Limb (tissue), 2 donors: Measurements from ENCODE around the gene SLC41A1.

Experiments
- DNase-seq, 2 donors: peaks; one replicate each; pipeline ENCODE4 v3.0.0-alpha.2; 2016; ENCODE audit errors: extremely low spot score in 2 of 2

Gene SLC41A1

DNA sequence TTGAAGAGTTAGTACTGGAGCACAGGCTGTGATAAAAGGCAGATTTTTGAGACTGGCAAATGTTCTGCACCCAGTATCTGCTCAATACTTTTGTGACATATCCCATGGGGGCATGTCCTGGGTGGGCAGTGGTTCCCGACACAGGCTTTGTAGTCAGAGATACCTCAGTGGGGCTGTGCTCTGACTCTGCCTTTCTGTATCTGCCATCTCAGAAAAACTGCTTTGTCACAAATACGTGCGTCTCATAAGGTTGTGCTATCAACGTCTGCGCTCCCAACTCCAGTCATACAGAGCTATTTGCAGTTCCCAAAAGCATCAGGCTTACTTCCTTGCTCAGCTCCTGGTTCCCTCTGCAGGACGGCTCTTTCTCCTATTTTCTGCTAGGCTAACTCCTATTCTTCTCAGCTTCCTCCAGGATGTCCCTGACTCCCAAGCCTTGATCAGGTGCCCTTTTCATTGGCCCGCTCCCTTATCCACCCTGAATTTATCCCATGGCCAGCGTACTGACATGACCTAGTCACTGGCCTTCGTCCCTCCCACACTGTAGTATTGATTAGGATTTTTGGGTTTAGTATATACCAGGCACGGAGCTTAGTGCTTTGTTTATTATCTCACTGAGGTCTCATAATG is 25.6 kb downstream of the SLC41A1 start:
- no peak for DNase-seq

DNA sequence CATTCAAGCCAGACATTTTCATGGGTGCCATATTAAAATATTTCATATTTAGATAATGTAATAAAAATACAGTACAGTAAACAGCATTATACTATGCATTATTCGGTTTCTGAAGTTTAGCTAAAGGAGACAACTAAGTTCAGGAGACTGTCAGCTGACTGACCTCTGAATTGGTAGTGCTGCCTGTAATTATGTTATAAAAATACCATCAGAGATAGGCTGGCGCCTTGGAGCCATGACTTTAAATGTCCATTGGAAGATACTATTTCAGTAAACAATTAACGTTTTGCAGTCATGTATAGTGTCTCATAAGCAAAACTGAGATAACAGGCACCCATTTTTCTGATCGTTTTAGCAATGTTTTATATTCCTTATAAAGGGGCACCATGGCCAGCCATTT is 26.4 kb downstream of the SLC41A1 start:
- DNase-seq = no peak

DNA sequence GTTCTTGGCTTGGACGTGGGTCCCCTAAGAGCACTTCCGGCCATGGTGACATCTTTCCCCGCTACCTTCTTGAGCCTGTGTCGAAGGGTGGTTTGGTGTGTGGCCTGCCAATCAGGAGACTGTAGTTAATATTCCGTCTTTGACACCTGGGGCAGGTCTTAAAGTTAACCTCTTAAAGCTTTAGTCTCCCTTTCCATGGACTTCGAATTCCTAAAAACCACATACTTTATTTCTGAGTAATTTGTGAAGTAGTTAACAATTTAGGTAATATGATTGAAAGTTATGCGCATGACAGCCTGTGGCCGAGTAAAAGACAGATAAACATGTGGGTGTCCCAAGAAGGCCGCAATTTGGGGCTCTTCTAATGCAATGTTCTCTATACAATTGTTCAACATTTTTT is 27.6 kb downstream of the SLC41A1 start:
- no peak for DNase-seq

DNA sequence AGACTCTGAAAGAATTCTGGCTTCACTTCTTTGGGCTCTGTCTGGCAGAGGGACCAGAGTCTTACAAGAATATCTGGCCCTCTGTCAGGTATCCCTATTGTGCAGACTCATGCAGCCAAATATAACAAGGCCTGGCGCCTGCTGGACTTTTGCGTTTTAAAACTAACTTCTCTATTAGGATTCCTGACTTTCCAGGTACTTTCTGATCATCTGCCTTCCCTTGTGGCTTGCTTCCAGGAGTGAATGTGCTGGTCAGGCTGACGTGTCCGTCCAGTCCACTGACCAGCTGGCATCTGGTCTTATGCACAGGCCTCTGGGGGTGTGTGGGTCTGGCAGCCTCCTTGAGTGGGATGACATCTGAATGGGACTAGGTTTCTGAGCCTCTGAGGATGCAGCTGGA is 29.1 kb downstream of the SLC41A1 start:
- no peak for DNase-seq

DNA sequence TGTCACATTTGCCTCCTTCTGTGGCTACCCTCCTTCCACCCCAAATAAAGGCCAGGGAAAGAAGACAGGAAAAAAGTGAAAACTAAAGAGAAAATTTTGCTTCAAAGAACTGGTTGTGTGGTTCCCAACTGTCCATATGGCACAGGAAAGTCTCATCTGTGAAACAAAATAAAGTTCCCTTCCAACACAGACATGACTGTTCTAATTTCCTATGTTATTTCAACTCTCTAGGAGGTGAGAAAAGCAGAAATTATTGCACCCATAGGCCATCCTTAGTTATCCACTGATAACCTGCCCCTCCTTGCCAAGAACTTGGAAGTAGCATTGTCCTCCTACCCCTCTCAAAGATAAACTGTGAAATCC is 29.6 kb downstream of the SLC41A1 start:
- no peak for DNase-seq

DNA sequence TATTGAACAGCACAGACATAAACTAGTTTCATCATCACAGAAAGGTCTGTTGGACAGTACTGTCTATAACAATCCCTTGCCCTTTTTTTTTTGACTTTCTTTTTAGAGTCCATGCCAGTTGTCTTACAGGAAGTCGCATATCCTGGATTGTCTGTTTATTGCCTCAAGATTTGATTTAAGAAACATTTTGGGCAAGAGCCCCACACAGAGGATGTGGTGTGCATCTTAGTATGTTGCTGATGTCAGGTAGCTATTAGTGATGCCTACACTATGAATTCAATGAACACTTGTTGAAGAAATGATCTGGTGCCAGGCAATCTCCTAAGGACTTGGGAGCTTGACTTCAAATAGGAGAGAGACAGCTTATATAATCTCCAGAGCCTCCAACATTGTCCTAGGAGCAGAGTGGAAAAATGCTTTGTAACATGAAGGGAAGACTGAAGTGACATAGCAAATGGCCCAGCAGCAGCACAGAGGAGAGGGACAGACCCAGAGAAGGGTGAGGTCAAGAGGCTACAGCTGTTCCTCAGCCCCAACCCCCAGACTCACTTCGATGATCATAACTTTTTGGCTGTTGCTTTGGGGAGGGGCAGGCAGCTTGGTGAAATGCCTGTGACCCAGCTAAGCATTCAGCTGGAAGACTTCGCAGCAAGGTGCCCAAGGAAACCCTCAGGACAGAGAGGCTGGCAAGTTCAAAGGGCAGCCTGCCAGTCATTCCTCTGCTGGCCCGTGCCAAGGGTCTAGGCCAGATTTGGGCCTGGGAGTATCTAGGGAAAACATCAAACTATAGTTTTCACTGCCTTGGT is 30.2 kb downstream of the SLC41A1 start:
- no peak for DNase-seq

DNA sequence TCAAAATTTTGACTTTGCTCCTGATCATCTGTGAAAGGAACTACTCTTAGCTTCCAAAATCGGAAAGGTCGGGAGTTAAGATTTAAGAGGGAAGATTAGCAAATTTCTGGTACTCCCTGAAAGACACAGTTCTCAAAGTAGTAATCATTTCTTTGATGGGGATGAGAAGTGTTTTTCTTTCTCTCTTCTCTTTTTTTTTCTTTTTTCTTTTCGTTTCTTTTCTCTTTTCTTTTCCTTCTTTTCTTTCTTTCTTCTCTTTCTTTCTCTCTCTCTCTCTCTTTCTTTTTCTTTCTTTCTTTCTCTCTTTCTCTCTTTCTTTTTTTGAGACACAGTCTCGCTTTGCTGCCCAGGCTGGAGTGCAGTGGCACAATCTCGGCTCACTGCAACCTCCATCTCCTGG is 32.7 kb downstream of the SLC41A1 start:
- no peak for DNase-seq

DNA sequence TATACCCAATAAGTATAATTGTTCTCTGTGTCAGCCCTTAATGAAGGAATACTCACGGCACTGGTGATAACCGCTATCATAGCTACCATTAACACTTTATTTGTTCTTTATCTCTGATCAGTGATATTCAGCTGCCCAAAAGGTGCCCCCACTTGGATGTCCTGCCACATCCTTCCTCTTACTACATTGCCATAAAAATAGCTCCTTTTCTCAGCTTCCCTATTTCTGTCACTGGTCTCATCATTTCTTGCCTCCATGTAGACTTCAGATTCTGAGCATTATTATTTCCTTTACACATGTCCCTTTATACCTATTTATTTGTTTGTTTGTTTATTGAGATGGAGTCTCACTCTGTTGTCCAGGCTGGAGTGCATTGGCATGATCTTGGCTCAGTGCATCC is 35.0 kb downstream of the SLC41A1 start:
- no peak for DNase-seq

DNA sequence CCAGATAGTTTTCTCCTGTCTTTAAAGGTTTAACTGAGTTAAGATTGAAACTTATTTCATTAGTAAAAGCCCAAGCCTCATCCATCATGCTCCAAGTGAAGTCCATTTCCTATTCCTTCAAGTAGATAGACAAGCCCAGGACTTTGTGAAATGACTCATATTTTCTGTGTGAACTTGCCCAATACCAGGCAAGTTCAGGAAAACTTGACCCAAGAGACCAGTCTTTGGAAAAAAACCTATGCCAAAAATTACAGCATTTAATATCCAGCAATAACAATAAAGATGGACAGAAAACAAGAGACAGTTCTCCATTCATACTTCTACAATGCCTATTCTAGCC is 37.3 kb downstream of the SLC41A1 start:
- no peak for DNase-seq

DNA sequence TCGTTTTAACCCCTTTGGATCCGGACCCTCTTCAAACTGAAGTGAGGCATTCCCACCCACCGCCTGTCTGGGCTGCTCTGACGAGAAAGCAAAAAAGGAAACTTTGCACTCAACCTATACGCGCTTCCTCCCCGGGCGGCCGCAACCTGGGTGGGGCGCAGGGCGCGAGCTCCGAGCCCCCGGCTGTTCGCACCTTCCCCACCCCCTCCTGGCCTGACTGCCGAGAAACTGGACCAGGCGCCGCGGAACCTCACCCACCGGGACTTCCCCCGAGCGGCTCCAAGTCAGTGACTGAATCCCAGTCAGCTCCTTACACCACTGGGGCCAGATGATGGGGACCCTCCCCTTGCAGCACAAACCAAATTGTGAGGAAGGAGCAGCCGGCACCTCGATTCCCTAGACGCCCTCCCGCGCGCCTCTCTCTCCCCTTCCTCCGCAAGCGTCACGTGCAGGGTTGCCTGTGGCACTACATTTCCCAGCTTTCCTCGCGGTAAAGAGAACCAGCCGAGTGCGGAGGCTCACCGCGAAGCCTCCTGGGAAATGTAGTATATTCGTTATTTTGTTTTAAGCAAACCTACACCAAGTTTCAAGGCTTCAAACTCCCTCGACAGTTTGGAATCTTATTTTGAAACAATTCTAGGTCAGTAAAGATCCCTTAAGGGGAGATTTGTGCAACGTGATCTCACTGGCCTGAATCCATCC is 37.8 kb downstream of the SLC41A1 start, which contains the start of gene RAB29:
TSS of gene RAB29 (minus strand) at position 468 of the 702 bp plus-strand sequence. CDS start 526 bp downstream, outside the sequence.
- peak; percentile 79 to 84 for DNase-seq

DNA sequence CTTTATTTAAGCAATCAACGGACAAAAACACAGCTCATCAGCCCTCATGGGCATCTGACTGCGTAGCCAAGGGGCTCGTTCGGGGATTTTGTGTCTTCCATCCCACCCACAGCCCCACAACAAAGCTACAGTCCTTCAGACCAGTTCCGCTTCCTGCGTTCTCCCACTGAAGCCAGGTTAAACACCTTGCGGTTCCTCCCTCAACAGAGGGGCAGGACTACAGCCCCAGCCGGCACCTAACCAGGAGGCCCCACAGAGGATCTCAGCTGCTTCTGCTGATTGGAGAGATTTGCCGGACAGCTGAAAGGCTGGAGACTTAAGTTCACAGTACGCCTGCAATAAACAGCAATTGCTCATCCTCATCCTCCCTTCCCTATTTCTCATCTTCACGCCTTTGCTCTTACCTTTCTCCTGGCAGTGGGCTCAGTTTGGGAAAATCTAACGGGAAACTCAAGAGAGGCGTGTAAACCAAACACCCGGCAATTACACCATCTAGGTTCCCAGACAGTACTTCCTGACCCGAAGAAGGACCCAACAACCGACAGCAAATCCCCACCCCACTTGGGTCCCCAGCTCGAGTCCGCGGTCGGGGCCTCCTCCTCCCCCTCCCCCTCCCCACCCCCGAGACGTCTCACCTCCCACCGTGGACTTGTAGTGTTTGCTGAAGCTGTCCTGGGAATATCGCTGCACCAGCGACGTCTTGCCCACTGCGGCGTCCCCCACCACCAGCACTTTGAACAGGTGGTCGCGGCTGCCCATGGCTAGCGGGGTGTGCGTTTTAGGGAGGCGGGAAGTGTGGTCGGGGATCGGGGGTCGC is 38.6 kb downstream of the SLC41A1 start:
- peak in 1 of 2 donors; percentile 50 for DNase-seq

DNA sequence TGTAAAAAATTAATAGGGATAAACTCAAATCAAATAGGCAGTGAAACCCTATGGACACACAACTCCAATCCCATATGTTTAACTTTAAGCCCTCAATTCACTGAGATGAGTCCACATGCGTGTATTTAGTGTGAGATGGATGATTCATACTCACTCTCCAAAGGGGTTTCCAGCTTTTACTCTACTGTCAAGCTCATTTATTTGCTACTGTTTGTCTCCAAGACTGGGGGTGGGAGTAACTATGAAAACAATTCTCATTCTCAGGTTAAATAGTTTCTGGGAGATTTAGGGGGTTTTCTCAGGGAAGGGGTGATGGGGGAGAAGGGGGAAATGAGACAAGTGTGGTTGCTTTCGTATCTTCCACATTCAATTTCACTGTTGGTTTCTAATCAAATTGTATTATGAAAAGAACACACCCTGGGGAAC is 40.4 kb downstream of the SLC41A1 start:
- DNase-seq = no peak

DNA sequence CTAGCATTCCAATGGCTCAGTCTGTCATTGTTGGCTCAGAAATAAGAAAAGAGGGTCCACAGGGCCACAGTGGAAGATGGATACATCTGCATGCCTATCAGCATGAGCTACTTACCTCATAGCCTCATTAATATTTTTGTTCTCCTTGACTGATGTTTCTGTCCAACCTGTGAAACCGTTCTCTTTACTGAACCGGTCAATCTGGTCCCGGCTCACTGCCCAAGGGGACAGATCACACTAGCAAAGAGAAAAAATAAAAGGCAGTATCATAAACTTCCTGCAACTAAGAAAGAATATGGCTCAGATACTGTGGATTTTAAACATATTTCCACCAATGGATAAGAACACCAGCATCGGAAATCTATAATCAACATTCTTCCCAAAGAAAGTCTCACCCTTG is 42.4 kb downstream of the SLC41A1 start:
- DNase-seq = no peak

DNA sequence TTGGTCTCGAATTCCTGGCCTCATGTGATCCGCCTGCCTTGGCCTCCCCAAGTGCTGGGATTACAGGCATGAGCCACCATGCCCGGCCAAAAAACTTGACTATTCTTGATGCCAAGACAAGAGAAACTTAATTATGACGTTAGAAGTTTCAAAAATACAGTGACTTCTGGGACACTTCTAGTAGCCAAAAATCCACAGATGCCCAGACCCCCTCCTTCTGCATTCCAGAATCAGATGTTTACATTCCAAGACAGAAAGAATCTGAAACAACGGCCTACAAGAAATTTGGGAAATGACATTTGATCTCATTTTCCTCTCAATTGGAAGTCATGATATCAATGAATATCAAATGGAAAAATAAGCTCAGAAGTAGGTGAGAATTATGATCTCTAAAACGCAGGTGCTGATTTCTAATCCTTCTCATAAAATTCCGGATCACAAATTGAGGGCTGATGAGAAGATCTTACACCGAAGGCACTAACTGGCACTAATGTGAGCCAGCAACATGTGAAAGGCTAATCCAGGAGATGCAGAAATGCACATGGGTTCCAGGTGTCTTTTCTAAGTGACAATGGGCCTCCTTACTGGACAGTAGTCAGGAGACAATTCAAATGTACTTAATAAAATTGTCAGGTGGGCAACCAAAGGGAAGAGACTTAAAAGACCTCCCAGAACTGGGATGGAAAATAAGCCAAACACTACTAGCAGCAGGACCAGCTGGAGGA is 43.2 kb downstream of the SLC41A1 start:
- no peak for DNase-seq

DNA sequence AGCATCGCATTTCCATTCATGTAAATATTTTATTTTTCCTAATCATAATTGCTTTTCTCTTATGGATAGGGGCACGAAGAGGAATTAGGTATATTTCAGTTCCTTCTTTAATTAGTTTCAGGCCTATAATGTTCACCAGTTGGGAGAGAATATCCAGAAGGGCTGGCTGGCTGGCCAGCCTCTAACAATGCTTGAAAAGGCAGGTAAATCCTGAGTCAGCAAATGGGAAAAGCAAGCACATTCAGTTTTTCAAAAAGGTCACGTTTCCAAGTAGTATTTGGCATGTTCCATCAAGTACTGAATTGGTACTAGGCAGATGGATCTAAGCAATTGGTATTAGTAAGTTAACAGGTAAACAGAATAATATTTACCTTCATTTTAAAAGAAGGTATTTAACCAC is 45.8 kb downstream of the SLC41A1 start:
- no peak for DNase-seq

DNA sequence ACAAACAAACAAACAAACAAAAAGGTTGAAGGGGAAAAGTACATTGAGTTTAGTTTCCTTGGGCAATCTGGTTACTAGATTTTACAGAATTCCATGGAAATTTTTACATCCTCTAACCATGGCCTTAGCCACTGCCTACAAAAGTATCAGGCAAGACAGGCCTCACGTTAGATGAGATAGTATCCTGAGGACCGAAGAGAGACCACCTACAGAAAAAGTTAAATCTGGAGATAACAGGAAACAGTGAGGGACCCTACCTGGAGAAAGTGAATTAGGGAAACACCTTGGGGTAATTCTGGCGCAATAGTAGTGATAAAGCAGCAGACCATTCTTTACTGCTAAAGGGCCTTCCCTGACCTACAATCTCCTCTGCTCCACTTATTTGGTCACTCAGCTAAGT is 46.4 kb downstream of the SLC41A1 start:
- no peak for DNase-seq

DNA sequence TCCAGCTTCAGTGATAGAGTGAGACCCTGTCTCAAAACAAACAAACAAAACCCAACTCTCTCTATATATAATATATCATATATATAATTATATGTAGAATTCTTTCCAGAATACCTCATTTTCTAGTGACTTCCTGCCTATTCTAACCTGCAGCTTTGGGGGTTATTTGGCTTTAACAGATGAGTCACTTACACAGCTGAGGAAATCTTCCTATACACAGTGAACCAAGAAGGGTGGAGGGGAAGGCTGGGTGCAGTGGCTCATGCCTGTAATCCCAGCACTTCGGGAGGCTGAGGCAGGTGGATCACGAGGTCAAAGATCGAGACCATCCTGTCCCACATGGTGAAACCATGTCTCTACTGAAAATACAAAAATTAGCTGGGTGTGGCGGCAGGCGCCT is 47.0 kb downstream of the SLC41A1 start:
- no peak for DNase-seq

DNA sequence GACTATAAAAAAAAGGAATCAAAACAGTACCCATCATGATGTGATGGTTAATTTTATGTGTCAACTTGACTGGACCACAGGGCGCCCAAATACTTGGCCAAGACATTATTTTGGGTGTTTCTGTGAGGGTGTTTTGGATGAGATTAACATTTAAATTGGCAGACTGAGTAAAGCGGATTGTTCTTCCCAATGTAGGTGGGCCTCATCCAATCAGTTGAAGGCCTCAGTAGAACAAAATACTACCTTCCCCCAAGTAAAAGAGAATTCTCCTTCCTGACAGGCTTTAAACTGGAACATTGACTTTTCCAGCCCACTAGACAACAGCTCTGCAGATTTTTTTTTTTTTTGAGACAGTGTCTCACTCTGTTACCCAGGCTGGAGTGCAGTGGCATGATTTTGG is 48.4 kb downstream of the SLC41A1 start:
- no peak for DNase-seq

DNA sequence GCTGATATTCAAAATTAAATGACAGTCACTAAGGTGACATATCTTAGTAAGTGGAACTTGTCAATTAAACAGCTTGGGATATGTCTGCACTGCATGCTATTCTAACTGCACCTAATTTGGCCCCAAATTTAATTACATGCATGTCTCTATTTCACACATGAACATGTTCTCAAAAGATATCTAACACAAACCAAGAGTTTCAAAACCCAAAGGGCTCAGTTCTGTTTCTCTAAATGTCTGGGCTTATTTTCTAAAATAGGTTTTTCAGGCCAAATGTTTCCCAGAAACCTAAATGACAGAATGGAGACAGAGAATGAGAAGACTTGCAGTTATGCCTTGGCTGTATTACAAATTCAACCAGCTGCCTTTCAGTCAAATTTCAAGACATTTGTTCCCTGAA is 49.0 kb downstream of the SLC41A1 start:
- no peak for DNase-seq

DNA sequence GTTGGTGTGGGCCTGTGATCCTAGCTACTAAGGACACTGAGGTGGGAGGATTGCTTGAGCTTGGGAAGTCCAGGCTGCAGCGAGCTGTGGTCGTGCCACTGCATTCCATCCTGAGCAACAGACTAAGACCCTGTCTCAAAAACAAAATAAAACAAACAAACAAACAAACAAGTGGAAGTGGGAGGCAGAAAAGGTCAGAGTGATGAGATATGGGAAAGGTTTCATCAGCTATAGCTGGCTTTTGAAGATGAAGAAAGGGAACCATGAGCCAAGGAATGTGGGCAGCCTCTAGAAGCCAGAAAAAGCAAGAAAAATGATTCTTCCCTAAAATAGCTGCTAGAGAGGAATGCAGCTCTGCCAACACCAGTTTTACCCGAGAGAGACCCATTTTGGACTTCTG is 52.4 kb downstream of the SLC41A1 start:
- DNase-seq = no peak

DNA sequence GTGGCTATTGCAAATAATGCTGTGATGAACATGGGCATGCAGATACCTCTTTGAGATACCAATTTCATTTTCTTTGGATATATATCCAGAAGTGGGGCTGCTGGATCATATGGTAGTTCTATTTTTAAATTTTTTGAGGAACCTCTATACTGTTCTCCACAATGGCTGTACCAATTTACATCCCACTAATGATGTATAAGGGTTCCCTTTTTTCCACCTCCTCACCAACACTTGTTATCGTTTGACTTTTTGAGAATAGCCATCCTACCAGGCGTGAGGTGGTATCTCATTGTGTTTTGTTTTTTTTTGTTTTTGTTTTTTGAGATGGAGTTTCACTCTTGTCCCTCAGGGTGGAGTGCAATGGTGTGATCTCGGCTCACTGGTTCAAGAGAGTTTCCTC is 56.4 kb downstream of the SLC41A1 start:
- no peak for DNase-seq
